GM12865 (cell line): ENCODE results near the gene AATF.
A peak's percentile ranks its signal among the peaks of the same experiment; 100 is the strongest.

Source experiments
- DNase-seq: peaks from one replicate; pipeline ENCODE4 v3.0.0; 2010; ENCODE audit warnings: low read depth
- H3K4me3 ChIP-seq: 2 replicates; pipeline ENCODE4 v1.5.1; 2011; ENCODE audit warnings: mild to moderate bottlenecking, low read depth, low read length, control low read depth
- CTCF ChIP-seq: IDR thresholded peaks from 2 replicates; pipeline ENCODE4 v1.5.1; 2011; ENCODE audit warnings: low read length, control low read depth, low read depth, inconsistent platforms; ENCODE audit not compliant: insufficient read depth; ENCODE audit errors: missing control alignments

AATF gene

GRCh38 chr17:37041932-37042331 is 93.2 kb downstream of the AATF start:
- no peak for TF ChIP-seq CTCF
- H3K4me3 ChIP-seq = no peak overlapping the region
- DNase-seq = no peak

DNA sequence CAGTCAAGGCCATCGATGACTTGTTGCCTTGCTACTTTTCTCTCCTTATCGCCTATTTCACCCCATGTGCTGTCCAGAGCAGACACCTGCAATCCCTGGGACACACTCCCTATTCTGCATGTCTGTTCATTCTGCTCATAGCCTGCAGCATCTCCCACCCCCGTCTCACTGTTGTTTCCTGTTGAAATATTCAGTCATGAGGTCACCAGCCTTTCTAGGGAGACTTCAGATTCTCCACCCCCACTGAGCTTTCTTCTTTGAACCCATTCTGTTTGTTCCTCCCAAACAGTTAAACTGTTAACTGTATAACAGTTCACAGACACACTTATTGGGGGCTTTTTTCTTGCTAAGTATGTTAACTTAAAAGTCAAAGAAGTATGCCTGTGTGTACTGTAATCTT is 94.4 kb downstream of the AATF start:
- no peak overlapping the region for H3K4me3 ChIP-seq
- no peak for TF ChIP-seq CTCF
- DNase-seq = no peak

GRCh38 chr17:37045351-37045922 is 96.7 kb downstream of the AATF start:
- no peak overlapping the region for H3K4me3 ChIP-seq
- DNase-seq = no peak
- TF ChIP-seq CTCF = no peak

GRCh38 chr17:37047631-37048104 is 98.9 kb downstream of the AATF start:
- H3K4me3 ChIP-seq = no peak overlapping the region
- peak; percentile 82 for TF ChIP-seq CTCF
- peak; percentile 87 for DNase-seq

DNA sequence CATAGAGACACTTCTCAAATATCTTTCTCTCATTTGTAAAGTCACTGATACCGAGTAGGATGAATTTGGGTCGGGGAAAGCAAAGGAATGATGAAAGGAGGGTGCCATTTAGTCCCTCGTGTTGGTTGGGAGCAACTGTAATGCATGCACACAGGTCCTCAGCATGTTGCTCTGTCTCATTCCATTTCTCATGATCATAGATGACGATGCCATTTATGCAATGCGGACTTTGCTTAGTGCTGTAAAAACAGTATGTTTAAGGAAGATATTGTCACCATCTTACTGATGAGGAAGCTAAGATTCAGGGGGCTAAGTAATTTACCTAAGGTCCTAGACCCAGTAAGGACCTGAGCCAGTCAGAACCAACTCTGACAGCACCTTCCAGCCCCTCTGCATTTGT is 100.1 kb downstream of the AATF start:
- no peak for DNase-seq
- no peak overlapping the region for H3K4me3 ChIP-seq

GRCh38 chr17:37050920-37051319 is 102.2 kb downstream of the AATF start:
- TF ChIP-seq CTCF = no peak
- DNase-seq = no peak
- no peak overlapping the region for H3K4me3 ChIP-seq

More for the DNA sequence above, 100.1 kb downstream of the AATF start:
- no peak for TF ChIP-seq CTCF

DNA sequence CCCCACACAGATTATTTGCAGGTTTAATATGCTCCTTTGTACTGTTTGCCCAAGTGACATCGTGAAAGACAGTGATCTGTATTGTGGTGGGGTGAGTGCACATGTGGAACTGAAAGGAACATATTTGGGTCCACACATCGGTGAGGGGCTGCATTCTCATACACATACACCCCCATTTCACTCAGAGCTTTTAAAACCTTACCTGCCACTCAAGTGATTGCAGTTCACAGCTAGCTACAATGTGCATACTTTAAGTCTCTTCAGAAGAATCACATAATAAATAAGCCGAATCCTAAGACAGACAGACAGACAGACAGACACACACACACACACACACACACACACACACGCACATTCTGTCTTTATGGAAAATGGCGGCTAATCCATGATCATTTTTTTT is 102.6 kb downstream of the AATF start:
- no peak overlapping the region for H3K4me3 ChIP-seq
- no peak for DNase-seq
- TF ChIP-seq CTCF = no peak
